HG03139 (cell line): ENCODE data around the gene CHID1.

ENCODE experiments used
- ATAC-seq: cut with Tn5 transposase; IDR thresholded peaks from one replicate; pipeline ENCODE4 v1.9.1; 2021; ENCODE audit not compliant: unreplicated experiment

CHID1 gene

GRCh38 chr11:888310-889212, 22.0 kb downstream of the CHID1 start:
- no peak for ATAC-seq

- ATAC-seq, result no peak
These were observed 23.0 kb downstream of the CHID1 start for GRCh38 chr11:887589-887988.

GRCh38 chr11:886568-886967, 24.0 kb downstream of the CHID1 start:
- no peak for ATAC-seq

GRCh38 chr11:884578-885070, 26.0 kb downstream of the CHID1 start:
- ATAC-seq, result no peak

- no peak for ATAC-seq
These were observed 27.1 kb downstream of the CHID1 start for GRCh38 chr11:883527-883926.

- no peak for ATAC-seq
These were observed 28.0 kb downstream of the CHID1 start for GRCh38 chr11:882596-882995.

- no peak for ATAC-seq
These were observed 30.2 kb downstream of the CHID1 start for GRCh38 chr11:880447-880846.

GRCh38 chr11:877565-877964, 33.0 kb downstream of the CHID1 start:
- no peak for ATAC-seq

- no peak for ATAC-seq
These were observed 34.1 kb downstream of the CHID1 start for GRCh38 chr11:876545-876944.

GRCh38 chr11:875769-876301, 34.8 kb downstream of the CHID1 start:
- no peak for ATAC-seq

GRCh38 chr11:875203-875602, 35.4 kb downstream of the CHID1 start:
- ATAC-seq, result no peak

GRCh38 chr11:873706-874105, 36.9 kb downstream of the CHID1 start:
- ATAC-seq, result no peak

- ATAC-seq, result no peak
These were observed 37.8 kb downstream of the CHID1 start for GRCh38 chr11:872799-873198.

- no peak for ATAC-seq
These were observed 39.1 kb downstream of the CHID1 start for GRCh38 chr11:871472-871871.

GRCh38 chr11:870418-870817, 40.2 kb downstream of the CHID1 start:
- no peak for ATAC-seq

GRCh38 chr11:870127-870413, 40.5 kb downstream of the CHID1 start:
- no peak for ATAC-seq

- ATAC-seq, result no peak
These were observed 41.0 kb downstream of the CHID1 start for GRCh38 chr11:869399-870126.

- no peak for ATAC-seq
These were observed 41.8 kb downstream of the CHID1 start for GRCh38 chr11:868802-869201.

- ATAC-seq, result no peak
These were observed 42.2 kb downstream of the CHID1 start for GRCh38 chr11:868394-868793.

GRCh38 chr11:867856-868358, 42.7 kb downstream of the CHID1 start:
- ATAC-seq, result no peak

GRCh38 chr11:866481-866880, 44.1 kb downstream of the CHID1 start:
- ATAC-seq, result no peak
